Endothelial cell of umbilical vein (primary cell): ENCODE measurements around the gene PCDH9.

Experiments
- EZH2 ChIP-seq: IDR thresholded peaks from 2 replicates; pipeline ENCODE4 v1.6.1; 2012; ENCODE audit warnings: borderline replicate concordance, low read depth, mild to moderate bottlenecking, moderate library complexity, low read length, inconsistent platforms; ENCODE audit not compliant: severe bottlenecking
- GATA2 ChIP-seq: IDR thresholded peaks from 2 replicates; pipeline ENCODE4 v1.7.0; 2011; ENCODE audit warnings: low read depth, mild to moderate bottlenecking, moderate library complexity, mixed read lengths, low read length; ENCODE audit not compliant: insufficient read length, insufficient read depth
- JUN ChIP-seq: IDR thresholded peaks from 2 replicates; pipeline ENCODE4 v1.6.1; 2011; ENCODE audit warnings: borderline replicate concordance, low read depth; ENCODE audit not compliant: insufficient read length, insufficient read depth
- MYC ChIP-seq: IDR thresholded peaks from one replicate; pipeline ENCODE4 v1.6.1; 2011; ENCODE audit warnings: mild to moderate bottlenecking, low read depth, low read length
- POLR2A ChIP-seq: IDR thresholded peaks from 2 replicates; pipeline ENCODE4 v1.6.1; 2012; ENCODE audit warnings: low read depth, mild to moderate bottlenecking, control low read depth, low read length
- POLR2AphosphoS5 ChIP-seq: IDR thresholded peaks from 2 replicates; pipeline ENCODE4 v1.6.1; 2012; ENCODE audit warnings: low read depth, mild to moderate bottlenecking, control low read depth, low read length, moderate library complexity; ENCODE audit not compliant: insufficient read depth
- TF ChIP-seq, protein P1 (sequence below), 2 donors: IDR thresholded peaks; 1 replicate in 1 of 2; 2 replicates in 1 of 2; pipeline ENCODE4 v1.5.1; 2011; ENCODE audit warnings: low read length in 2 of 2, mild to moderate bottlenecking in 2 of 2, moderate library complexity in 2 of 2, control low read depth in 1 of 2, inconsistent platforms in 1 of 2, low read depth in 1 of 2; ENCODE audit not compliant: insufficient read depth in 1 of 2; ENCODE audit errors: extremely low read depth in 1 of 2
- TF ChIP-seq, protein P2 (sequence below): IDR thresholded peaks from 2 replicates; pipeline ENCODE4 v1.6.1; 2011; ENCODE audit not compliant: insufficient read depth, insufficient read length

DNA sequence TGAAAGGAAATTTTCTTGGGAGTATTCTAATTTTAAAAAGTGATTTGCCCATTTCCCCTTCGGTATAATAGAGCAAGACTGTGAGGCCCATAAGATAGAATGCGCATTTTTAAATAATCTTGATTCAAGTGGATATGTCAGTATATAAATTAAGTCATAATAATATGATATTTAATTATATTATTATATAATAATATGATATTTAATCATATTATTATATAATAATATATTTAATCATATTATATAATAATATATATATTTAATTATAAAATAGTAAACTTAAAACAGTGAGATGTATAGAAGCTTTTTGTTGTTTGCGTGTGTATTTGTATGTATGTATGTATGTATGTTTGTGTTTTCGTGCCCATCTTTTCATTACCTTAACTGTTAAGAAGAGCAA is 682.5 kb downstream of the PCDH9 start:
- TF ChIP-seq, protein P1, sequence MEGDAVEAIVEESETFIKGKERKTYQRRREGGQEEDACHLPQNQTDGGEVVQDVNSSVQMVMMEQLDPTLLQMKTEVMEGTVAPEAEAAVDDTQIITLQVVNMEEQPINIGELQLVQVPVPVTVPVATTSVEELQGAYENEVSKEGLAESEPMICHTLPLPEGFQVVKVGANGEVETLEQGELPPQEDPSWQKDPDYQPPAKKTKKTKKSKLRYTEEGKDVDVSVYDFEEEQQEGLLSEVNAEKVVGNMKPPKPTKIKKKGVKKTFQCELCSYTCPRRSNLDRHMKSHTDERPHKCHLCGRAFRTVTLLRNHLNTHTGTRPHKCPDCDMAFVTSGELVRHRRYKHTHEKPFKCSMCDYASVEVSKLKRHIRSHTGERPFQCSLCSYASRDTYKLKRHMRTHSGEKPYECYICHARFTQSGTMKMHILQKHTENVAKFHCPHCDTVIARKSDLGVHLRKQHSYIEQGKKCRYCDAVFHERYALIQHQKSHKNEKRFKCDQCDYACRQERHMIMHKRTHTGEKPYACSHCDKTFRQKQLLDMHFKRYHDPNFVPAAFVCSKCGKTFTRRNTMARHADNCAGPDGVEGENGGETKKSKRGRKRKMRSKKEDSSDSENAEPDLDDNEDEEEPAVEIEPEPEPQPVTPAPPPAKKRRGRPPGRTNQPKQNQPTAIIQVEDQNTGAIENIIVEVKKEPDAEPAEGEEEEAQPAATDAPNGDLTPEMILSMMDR (IDR thresholded peaks at IDR 0.05; ENCODE audit: extremely low read depth in 1 of 2, insufficient read depth in 1 of 2, low read depth in 1 of 2, low read length in 2 of 2), result no peak
- TF ChIP-seq JUN, result no peak
- no peak for TF ChIP-seq POLR2A
- TF ChIP-seq MYC, result no peak
- no peak for TF ChIP-seq EZH2
- TF ChIP-seq, protein P2, sequence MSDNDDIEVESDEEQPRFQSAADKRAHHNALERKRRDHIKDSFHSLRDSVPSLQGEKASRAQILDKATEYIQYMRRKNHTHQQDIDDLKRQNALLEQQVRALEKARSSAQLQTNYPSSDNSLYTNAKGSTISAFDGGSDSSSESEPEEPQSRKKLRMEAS, result no peak
- TF ChIP-seq POLR2AphosphoS5, result no peak
- no peak for TF ChIP-seq GATA2
